OCI-LY1 (cell line): ENCODE results near the gene NT5C3A.

Experiments
- EZH2 ChIP-seq: fragments of 200-600 bp; sonication (generic), shearing (Covaris generic); IDR thresholded peaks from 2 replicates; pipeline ENCODE4 v1.8.0; 2017; ENCODE audit warnings: borderline replicate concordance, mixed run types, mild to moderate bottlenecking, antibody characterized with exemption, low read length, moderate library complexity, mixed read lengths
- TF ChIP-seq, protein P1 (sequence below): fragments of 200-600 bp; sonication (generic), shearing (Covaris generic); IDR thresholded peaks from 2 replicates; pipeline ENCODE4 v1.5.1; 2017; ENCODE audit warnings: mild to moderate bottlenecking, antibody characterized with exemption, low read length, moderate library complexity, mixed read lengths

DNA sequence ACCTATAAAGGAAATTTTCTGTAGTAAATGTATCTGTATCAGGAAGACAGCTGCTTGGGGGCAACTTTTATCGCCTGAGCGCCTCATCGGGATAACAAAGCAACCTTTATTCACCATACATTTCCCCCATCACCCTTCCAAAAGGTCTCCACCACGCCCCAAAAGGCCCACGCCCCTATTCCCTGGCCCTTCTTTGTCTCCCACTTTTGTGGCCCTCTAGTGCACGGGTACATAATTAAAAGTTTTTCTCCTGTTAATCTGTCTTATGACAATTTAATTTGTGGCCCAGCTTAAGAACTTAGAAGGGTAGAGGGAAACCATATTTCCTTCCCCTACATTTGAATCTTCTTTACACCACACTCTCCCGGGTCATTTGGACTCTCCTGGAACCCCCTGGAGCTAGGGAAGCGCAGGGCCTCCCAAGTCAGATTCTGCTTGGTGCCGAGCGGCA is 46.0 kb upstream of the NT5C3A start:
- TF ChIP-seq, protein P1, sequence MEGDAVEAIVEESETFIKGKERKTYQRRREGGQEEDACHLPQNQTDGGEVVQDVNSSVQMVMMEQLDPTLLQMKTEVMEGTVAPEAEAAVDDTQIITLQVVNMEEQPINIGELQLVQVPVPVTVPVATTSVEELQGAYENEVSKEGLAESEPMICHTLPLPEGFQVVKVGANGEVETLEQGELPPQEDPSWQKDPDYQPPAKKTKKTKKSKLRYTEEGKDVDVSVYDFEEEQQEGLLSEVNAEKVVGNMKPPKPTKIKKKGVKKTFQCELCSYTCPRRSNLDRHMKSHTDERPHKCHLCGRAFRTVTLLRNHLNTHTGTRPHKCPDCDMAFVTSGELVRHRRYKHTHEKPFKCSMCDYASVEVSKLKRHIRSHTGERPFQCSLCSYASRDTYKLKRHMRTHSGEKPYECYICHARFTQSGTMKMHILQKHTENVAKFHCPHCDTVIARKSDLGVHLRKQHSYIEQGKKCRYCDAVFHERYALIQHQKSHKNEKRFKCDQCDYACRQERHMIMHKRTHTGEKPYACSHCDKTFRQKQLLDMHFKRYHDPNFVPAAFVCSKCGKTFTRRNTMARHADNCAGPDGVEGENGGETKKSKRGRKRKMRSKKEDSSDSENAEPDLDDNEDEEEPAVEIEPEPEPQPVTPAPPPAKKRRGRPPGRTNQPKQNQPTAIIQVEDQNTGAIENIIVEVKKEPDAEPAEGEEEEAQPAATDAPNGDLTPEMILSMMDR = peak; percentile 38; the same call in 1 of the 2 replicates
- no peak for TF ChIP-seq EZH2
